ENCODE data around the gene AP4E1.
"Not testable (repeated sequence)": the region's sequence is repeated elsewhere in the genome, so short reads cannot be mapped to it uniquely, and the experiment has no call there.

The AP4E1 gene

DNA sequence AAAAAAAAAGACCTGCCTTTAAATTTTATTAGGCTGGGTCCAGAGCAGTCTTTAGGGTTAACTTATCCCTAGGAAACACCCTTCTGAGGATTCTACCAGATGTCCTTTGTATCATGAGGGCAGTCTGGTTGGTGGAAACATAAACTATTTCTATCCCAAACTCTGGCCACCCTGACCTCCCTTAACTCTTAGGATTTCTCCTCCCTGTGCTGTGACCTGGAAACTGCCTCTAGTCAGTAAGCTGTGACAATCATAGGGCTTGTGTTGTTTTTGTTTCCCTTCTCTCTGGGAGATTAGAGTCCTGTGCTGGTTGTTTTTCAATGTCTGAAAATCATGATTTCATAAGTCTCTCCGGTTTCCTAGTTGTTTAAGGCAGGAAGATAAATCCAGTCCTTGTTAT is 108.1 kb downstream of the AP4E1 start:
- no peak for DNase-seq (ENCODE audit: low read depth in 3 of 3, low spot score in 1 of 3)

DNA sequence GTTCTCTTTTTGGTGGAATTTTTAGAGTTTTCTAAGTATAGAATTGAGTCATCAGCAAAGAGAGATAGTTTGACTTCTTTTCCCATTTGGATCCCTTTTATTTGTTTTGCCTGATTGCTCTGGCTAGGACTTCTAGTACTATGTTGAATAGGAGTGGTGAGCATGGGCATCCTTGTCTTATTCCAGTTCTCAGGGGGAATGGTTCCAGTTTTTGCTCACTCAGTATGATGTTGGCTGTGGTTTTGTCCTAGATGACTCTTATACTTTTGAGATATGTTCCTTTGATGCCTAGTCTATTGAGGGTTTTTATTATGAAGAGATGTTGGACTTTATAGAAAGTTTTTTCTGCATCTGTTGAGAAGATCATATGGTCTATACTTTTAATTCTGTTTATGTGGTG is 113.7 kb downstream of the AP4E1 start:
- DNase-seq (ENCODE audit: low read depth in 3 of 3, low spot score in 1 of 3) = no peak

DNA sequence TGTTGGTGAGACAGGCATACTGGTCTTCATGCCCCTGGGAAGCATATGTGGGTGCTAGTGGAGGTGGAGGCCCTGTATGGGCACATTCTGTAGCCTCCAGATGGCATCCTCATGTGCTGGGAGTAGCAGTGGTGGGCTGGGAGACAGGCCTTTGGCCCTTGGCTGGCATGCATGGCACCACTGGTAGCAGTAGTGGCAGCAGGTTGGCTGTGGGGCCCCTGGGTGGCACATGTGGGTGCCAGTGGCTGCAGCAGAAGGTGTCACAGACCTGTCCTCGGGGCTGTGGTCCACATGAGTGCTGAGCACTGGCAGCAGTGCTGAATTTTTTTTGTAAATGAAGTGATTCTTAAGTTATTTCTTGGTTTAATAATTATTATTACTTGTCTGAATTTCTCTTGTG is 115.0 kb downstream of the AP4E1 start:
- DNase-seq (ENCODE audit: low read depth in 3 of 3, low spot score in 1 of 3) = no peak

- DNase-seq (ENCODE audit: low read depth in 3 of 3, low spot score in 1 of 3) = no peak
Observed at GRCh38 chr15:51024735-51025453, 116.4 kb downstream of the AP4E1 start.

- no peak for DNase-seq (ENCODE audit: low read depth in 3 of 3, low spot score in 1 of 3)
Observed at GRCh38 chr15:51025454-51025846, 117.0 kb downstream of the AP4E1 start.

DNA sequence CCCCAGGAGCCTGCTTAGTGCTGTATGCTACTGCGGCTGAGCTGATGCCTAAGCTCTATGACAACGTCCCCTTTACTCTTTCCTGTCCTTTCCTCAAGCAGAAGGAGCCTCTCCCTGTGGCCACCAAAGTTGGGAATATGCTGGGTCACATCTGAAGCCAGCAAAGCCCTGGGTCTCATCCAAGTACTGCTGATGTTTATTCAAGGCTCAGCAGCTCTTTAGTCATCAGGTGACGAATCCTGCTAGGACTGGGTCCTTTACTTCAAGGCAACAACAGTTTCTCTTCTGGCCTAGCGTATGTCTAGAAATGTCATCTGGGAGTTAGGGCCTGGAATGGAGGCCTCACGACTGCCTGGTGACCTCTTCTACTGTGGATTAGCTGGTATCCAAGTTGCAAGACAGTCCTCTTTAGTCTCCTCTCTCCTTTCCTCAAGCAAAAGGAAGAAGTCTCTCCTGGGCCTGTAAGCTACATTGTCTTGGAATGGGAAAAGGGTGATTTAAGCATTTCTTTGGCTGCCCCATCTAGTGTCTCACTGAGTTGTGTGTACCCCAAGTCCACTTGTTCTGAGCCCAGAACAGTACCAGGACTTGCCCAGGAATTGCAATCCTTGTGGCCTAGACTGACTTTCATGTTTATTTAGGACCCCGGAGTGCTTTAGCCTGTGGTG is 122.3 kb downstream of the AP4E1 start:
- no peak for DNase-seq (ENCODE audit: low read depth in 3 of 3, low spot score in 1 of 3)

DNA sequence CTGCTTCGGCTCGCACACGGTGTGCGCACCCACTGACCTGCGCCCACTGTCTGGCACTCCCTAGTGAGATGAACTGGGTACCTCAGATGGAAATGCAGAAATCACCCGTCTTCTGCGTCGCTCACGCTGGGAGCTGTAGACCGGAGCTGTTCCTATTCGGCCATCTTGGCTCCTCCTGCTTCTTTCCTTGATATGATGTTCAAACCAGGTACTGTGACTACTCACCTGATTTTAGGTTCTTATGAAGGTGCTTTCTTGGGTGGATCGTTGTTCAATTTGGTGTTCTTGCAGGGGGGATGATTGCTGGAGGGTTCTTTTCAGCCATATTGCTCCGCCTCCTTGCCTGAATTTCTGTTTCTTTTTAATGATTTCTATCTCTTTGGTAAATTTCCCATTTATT is 129.0 kb downstream of the AP4E1 start:
- DNase-seq (ENCODE audit: low read depth in 3 of 3, low spot score in 1 of 3) = not testable (repeated sequence)

- DNase-seq (ENCODE audit: low read depth in 3 of 3, low spot score in 1 of 3) = no peak
Observed at GRCh38 chr15:51038162-51038973, 129.9 kb downstream of the AP4E1 start.

GRCh38 chr15:51038974-51039319 is 130.5 kb downstream of the AP4E1 start:
- no peak for DNase-seq (ENCODE audit: low read depth in 3 of 3, low spot score in 1 of 3)

DNA sequence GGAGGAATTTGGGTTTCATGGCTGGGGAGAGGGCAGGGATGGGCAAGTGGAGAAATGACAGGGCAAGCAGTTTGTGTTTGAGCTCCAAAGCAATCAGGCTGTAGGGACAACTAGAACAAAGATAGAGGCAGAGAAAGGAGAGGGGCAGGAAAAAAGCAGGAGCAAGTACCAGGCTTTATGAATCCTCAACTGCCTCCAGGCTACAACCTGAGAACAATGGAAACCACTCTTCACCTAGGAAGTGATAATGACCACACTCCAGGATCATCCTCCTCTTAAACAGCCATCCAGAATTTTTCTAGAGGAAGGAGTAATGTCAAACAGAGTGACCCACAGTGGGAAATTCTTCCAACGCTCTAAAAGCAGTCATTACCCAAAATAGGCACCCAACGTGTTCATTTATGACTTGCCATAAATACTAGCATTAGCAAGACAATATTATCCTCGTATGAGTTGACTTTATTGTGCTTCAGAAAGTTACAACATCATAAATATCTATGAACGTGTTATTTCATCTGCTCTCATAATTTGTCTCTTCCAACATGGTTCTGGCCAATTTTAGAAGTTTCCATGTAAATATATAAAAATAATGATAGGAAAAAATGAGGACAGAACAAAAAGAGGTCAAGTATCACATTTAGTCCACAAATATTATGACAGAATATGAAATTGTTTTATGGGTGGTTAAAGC is 135.7 kb downstream of the AP4E1 start:
- no peak for DNase-seq (ENCODE audit: low read depth in 3 of 3, low spot score in 1 of 3)

- DNase-seq (ENCODE audit: low read depth in 3 of 3, low spot score in 1 of 3) = no peak
Observed at GRCh38 chr15:51046016-51046415, 137.5 kb downstream of the AP4E1 start.

GRCh38 chr15:51046799-51047449 is 138.4 kb downstream of the AP4E1 start:
- no peak for DNase-seq (ENCODE audit: low read depth in 3 of 3, low spot score in 1 of 3)

- DNase-seq (ENCODE audit: low read depth in 3 of 3, low spot score in 1 of 3) = no peak
Observed at GRCh38 chr15:51048308-51048707, 139.8 kb downstream of the AP4E1 start.

DNA sequence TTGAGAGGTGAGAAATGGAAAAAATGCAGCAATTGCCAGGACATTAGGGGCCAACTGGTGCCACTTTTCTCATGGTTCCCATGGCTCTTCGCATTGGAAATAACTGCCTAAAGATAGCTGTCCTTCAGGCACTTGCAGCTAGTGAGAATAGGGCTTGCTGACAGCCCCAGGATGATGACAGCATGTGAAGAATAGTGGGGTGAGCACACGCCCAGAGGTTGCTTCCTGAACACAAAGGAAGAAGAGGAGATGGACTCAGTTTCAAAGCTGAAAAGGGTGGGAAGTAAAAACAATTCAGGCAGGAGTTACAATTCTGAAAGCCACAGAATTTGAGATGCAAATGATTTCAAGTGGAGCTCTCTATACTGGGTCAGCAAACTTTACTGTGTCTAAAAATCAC is 140.6 kb downstream of the AP4E1 start:
- no peak for DNase-seq (ENCODE audit: low read depth in 3 of 3, low spot score in 1 of 3)

DNA sequence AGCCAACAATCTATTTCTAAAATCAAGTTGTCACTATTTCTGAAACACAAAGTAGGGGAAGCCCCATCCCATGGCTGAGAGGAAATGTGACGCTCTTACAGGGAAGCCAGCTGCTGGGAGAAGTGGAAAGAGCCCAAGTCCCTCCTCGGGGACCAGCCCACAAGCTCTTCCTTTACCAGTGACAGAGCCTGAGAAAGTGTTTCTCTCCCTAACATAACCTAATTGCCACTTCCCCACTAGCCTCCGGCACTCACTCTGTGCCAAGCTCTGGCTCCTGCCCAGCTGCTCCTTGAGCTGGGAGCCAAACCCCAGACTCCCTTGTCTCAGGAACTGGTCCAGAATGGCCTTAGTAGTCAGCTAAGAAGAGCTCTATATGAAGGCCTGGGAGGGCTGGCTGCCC is 143.3 kb downstream of the AP4E1 start:
- DNase-seq (ENCODE audit: low read depth in 3 of 3, low spot score in 1 of 3) = no peak

DNA sequence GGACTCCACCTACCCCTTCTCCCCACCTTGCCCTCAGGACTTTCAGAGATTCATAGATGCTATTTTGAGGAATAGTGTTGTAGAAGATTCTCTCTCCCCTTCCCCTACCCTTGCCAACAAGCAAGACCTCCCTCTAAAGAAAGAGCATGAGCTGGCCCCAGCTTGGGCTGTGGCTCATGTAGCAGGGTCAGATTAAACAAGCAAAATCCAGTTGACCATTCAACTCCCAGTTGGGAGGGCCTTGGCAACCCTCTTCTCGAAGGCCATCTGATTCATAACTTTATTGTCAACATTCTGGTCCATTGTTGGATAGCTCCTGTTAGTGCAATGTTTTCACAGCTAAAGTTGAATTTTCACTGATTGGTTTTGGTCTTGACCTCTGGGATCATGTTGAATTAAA is 145.1 kb downstream of the AP4E1 start:
- no peak for DNase-seq (ENCODE audit: low read depth in 3 of 3, low spot score in 1 of 3)

GRCh38 chr15:51054535-51054934 is 146.1 kb downstream of the AP4E1 start:
- no peak for DNase-seq (ENCODE audit: low read depth in 3 of 3, low spot score in 1 of 3)

Measured in stimulated activated CD4-positive, alpha-beta T cell treated with anti-CD3 and anti-CD28 coated beads, TNF-alpha, amount 100 ng/mL, for 1 hour (primary cell).